C4-2B (cell line): ENCODE results near the gene FSHB.

ENCODE experiments used
- H3K27ac ChIP-seq: fragments of 450-650 bp; 2 replicates; pipeline ENCODE4 v1.5.1; 2017
- ZFX ChIP-seq: fragments of 450-650 bp; IDR thresholded peaks from 2 replicates; pipeline ENCODE4 v1.6.1; 2017
- TF ChIP-seq, protein P1 (sequence below): fragments of 450-650 bp; conservative IDR thresholded peaks from 2 replicates; pipeline ENCODE4 v1.5.1; 2017; ENCODE audit warnings: mild to moderate bottlenecking

The FSHB gene

DNA sequence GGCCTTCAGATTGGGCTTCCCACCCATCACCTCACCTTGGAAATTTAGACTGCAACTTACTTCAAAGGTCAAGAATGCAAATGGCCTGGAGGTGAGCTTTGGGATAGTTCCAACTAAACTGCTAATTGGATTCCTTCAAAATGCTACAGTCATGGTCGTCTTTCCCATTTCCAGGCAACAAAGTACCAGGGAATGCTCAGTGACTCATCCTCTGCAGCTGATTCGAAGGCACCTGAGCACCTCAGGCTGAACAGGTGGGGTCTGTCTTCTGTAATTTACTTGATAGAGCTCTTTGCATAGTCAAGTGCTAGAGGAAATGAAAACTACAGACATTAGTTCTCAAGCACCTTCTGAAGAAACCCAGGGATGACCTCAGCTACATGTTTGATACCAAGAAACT is 20.5 kb upstream of the FSHB start:
- H3K27ac ChIP-seq, result no peak overlapping the region
- TF ChIP-seq ZFX, result no peak
- TF ChIP-seq, protein P1, sequence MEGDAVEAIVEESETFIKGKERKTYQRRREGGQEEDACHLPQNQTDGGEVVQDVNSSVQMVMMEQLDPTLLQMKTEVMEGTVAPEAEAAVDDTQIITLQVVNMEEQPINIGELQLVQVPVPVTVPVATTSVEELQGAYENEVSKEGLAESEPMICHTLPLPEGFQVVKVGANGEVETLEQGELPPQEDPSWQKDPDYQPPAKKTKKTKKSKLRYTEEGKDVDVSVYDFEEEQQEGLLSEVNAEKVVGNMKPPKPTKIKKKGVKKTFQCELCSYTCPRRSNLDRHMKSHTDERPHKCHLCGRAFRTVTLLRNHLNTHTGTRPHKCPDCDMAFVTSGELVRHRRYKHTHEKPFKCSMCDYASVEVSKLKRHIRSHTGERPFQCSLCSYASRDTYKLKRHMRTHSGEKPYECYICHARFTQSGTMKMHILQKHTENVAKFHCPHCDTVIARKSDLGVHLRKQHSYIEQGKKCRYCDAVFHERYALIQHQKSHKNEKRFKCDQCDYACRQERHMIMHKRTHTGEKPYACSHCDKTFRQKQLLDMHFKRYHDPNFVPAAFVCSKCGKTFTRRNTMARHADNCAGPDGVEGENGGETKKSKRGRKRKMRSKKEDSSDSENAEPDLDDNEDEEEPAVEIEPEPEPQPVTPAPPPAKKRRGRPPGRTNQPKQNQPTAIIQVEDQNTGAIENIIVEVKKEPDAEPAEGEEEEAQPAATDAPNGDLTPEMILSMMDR, result no peak

DNA sequence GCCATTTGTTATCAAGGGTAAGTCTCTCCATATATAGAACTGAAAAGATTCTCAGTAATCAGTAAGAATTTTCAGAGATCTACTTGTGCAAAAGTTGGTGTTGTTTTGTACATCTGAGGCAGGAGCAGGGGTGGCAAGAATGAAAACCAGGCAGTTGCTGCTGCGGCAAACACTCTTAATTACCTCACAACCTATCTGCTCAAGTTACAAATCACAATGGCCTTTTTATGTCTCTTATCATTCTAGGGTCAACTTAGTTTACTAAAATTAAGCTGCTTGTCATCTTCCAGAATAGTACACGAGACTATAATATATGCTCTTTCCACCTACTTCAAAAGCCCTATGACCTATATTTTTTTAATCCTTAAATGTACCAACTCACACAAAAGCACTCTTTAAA is 14.3 kb upstream of the FSHB start:
- TF ChIP-seq ZFX, result no peak
- TF ChIP-seq, protein P1, result no peak
- H3K27ac ChIP-seq, result no peak overlapping the region

DNA sequence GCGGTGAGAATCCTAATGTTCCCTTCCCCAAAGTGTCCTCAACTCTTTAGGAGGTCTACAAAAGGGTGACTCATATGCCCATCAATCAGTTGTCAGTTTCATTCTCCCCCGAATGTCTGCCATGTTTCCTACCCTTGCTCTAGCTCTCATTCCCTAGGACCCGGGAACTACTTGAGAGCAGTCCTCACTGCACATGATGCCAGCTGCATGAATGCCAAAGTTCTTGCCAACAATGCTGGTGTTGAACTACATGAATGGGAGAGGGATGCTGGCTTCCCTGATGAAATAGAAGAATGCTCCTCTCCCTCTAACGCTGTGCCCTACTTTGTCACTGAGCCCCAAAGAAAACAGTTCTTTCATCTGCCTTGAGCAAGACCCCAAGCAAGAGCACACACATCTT is 12.5 kb upstream of the FSHB start:
- H3K27ac ChIP-seq, result no peak overlapping the region
- TF ChIP-seq, protein P1, result no peak
- no peak for TF ChIP-seq ZFX

DNA sequence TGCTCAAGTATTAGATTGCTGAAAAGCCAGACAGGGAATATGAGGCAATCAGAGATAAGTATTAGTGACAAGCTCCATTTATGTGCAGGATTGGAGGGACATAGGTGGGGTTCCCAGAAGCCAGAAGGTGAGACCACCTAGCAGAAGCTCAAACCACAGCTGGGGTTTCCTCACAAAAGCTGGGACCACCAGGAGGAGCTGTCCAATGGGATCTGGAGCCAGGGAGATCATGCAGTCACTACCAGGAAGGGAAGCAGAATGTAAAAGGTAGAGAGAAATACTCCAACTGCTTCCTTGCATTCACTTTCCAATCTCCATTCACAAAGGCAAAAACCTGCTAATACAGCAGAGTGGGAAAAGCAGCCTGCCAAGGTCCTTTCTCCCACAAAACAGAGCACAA is 5.2 kb upstream of the FSHB start:
- H3K27ac ChIP-seq, result no peak overlapping the region
- TF ChIP-seq, protein P1, result no peak
- TF ChIP-seq ZFX, result no peak

DNA sequence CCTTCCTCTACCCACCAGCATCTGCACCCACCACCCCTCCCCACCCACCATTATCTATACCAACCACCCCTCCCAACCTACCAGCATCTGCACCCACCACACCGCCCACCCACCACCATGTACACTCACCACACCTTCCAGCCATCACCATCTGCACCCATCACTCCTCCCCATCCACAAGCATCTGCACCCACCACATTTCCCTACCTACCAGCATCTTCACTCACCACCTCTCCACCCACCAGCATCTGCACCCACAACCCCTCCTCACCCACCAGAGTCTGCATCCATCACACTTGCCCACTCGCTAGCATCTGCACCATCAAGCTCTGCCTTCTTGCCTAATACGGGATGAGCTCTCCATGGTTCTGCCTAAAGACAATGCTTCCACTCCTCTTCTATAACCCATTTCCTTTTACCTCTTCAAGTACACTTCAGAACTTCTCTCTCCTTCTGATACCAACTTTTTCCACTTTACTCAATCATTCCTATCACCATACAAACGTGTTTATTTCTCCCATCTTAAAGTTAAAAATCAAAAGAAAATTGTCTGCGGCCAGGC is 2.4 kb upstream of the FSHB start:
- TF ChIP-seq, protein P1, result no peak
- no peak for TF ChIP-seq ZFX
- no peak overlapping the region for H3K27ac ChIP-seq

DNA sequence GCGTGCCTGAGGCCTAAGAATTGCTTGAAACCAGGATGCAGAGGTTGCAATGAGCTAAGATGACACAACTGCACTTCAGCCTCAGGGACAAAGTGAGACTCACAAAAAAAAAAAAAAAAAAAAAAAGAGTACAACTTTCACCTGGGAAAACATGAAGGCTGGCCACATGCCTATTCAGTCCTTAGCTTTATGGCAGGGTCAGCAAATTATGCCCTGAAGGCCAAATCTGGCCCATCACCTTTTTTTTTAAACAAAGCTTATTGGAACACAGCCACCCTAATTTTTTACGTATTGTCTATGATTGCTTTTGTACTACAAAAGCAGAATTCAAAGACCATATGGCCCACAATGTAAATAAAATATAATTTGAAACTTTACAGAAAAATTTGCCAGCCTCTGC is 8.2 kb downstream of the FSHB start:
- TF ChIP-seq, protein P1, result no peak
- TF ChIP-seq ZFX, result no peak
- H3K27ac ChIP-seq, result no peak overlapping the region

DNA sequence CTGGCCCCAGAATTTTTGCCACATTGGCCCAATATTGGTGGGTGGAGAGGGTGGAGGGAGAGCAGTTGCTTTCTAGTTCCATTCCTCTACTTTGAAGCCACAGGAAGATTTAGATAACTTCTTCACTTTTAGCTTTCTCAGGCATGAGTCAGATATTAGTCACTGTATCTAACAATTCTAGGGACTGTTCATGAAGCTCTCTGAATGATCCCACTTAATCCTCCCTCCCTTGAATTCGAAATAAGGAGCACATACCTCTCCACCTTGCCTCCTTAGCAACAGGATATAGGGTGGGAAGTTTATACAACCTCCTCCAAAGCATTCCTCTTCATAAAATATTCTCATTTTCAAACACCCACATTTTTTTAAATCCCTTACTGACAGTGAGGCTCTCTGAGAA is 13.5 kb downstream of the FSHB start:
- TF ChIP-seq, protein P1, result no peak
- TF ChIP-seq ZFX, result no peak
- no peak overlapping the region for H3K27ac ChIP-seq
